Activated CD8-positive, alpha-beta memory T cell treated with anti-CD3 and anti-CD28 coated beads for 1 hour (primary cell): ENCODE data around the gene SULF2.

ENCODE experiments used
- DNase-seq, 2 donors: peaks; one replicate each; pipeline ENCODE4 v3.0.0-alpha.2; 2020; ENCODE audit warnings: low read depth in 1 of 2; ENCODE audit errors: extremely low read depth in 1 of 2

The SULF2 gene

GRCh38 chr20:47689731-47690130, 95.5 kb downstream of the SULF2 start:
- no peak for DNase-seq

- no peak for DNase-seq
These were observed 96.6 kb downstream of the SULF2 start for GRCh38 chr20:47688385-47689381.

- no peak for DNase-seq
These were observed 97.9 kb downstream of the SULF2 start for GRCh38 chr20:47687095-47687987.

GRCh38 chr20:47686545-47686944, 98.7 kb downstream of the SULF2 start:
- DNase-seq: no peak

- no peak for DNase-seq
These were observed 100.8 kb downstream of the SULF2 start for GRCh38 chr20:47684306-47685080.

- no peak for DNase-seq
These were observed 102.4 kb downstream of the SULF2 start for GRCh38 chr20:47682916-47683315.

GRCh38 chr20:47682028-47682783, 103.1 kb downstream of the SULF2 start:
- no peak for DNase-seq

GRCh38 chr20:47680804-47681529, 104.3 kb downstream of the SULF2 start:
- no peak for DNase-seq

- DNase-seq: no peak
These were observed 105.8 kb downstream of the SULF2 start for GRCh38 chr20:47679462-47679861.

- no peak for DNase-seq
These were observed 106.7 kb downstream of the SULF2 start for GRCh38 chr20:47678536-47678935.

GRCh38 chr20:47677635-47678453, 107.4 kb downstream of the SULF2 start:
- DNase-seq: peak; percentile 9 to 32

- DNase-seq: no peak
These were observed 108.2 kb downstream of the SULF2 start for GRCh38 chr20:47676912-47677634.

GRCh38 chr20:47676219-47676721, 109.0 kb downstream of the SULF2 start:
- DNase-seq: no peak

- DNase-seq: no peak
These were observed 109.8 kb downstream of the SULF2 start for GRCh38 chr20:47675190-47676142.

GRCh38 chr20:47674686-47675085, 110.6 kb downstream of the SULF2 start:
- DNase-seq: no peak

GRCh38 chr20:47674145-47674544, 111.1 kb downstream of the SULF2 start:
- no peak for DNase-seq

- DNase-seq: no peak
These were observed 111.7 kb downstream of the SULF2 start for GRCh38 chr20:47673671-47673955.
